Measurements from ENCODE around the gene TMEM39B.
"Not testable (repeated sequence)": the region's sequence is repeated elsewhere in the genome, so short reads cannot be mapped to it uniquely, and the experiment has no call there.

The TMEM39B gene

DNA sequence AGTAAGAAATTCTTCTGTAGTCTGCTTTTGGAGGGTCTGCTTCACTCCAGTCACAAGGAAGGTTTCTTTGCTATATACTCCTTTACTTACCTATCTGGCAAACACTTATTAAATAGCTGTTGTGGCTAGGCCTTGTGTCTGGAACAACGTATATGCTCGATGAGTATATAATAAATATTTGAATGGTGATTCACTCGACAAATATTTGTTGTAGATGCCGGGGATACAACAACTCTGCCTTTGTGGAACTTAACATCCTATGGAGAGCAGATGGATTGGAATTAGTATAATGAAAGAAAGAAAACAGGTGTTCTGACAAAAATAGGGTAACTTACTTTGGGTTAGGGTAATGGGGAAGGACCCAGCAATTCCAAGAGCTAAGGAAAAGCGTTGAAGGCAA lies 66.2 kb downstream of the TMEM39B start:
- DNase-seq (ENCODE audit: low read depth) = peak; percentile 41
- no peak for TF ChIP-seq CTCF (IDR thresholded peaks at IDR 0.05; ENCODE audit: low read length, missing control alignments)
- no peak overlapping the region for H3K4me3 ChIP-seq (replicated peaks; ENCODE audit: low read depth, low read length)

GRCh38 chr1:32142446-32143301 lies 69.9 kb downstream of the TMEM39B start:
- peak; percentile 85 for DNase-seq (ENCODE audit: low read depth)
- no peak for TF ChIP-seq CTCF (IDR thresholded peaks at IDR 0.05; ENCODE audit: low read length, missing control alignments)
- H3K4me3 ChIP-seq (replicated peaks; ENCODE audit: low read depth, low read length) = no peak overlapping the region

- H3K4me3 ChIP-seq (replicated peaks; ENCODE audit: low read depth, low read length); DNase-seq (ENCODE audit: low read depth): not testable (repeated sequence)
Observed at GRCh38 chr1:32143302-32143695, 70.6 kb downstream of the TMEM39B start.

DNA sequence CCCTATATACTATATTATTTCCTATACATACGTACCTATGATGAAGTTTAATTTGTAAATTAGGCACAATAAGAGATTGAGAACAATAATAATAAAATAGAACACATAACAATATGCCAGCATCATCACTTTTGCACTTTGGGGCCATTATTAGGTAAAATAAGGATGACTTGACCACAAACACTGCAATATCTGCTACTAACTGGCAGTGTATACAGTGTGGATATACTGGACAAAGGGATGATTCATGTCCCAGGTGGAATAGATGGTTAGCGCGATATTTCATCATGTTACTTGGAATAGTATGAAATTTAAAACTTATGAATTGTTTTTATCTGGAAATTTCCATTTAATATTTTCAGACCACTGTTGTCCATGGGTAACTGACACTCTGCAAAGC lies 71.3 kb downstream of the TMEM39B start:
- H3K4me3 ChIP-seq (replicated peaks; ENCODE audit: low read depth, low read length) = no peak overlapping the region
- DNase-seq (ENCODE audit: low read depth) = no peak
- no peak for TF ChIP-seq CTCF (IDR thresholded peaks at IDR 0.05; ENCODE audit: low read length, missing control alignments)

DNA sequence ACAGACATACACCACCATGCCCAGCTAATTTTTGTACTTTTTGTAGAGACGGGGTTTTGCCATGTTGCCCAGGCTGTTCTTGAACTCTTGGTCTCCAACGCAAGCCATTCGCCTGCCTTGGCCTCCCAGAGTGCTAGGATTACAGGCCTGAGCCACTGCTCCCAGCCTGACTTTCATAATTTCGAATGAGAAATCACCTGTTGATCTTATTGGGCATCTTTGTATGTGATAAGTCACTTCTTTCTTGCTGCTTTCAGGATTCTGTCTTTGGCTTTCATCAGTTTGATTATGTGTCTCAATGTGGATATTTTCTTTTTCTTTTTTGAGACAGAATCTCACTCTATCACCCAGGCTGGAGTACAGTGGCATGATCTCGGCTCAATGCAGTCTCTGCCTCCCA lies 75.1 kb downstream of the TMEM39B start:
- H3K4me3 ChIP-seq (replicated peaks; ENCODE audit: low read depth, low read length); DNase-seq (ENCODE audit: low read depth): not testable (repeated sequence)

- DNase-seq (ENCODE audit: low read depth) = no peak
- no peak for TF ChIP-seq CTCF (IDR thresholded peaks at IDR 0.05; ENCODE audit: low read length, missing control alignments)
- no peak overlapping the region for H3K4me3 ChIP-seq (replicated peaks; ENCODE audit: low read depth, low read length)
Observed at GRCh38 chr1:32150847-32151246, 78.1 kb downstream of the TMEM39B start.

DNA sequence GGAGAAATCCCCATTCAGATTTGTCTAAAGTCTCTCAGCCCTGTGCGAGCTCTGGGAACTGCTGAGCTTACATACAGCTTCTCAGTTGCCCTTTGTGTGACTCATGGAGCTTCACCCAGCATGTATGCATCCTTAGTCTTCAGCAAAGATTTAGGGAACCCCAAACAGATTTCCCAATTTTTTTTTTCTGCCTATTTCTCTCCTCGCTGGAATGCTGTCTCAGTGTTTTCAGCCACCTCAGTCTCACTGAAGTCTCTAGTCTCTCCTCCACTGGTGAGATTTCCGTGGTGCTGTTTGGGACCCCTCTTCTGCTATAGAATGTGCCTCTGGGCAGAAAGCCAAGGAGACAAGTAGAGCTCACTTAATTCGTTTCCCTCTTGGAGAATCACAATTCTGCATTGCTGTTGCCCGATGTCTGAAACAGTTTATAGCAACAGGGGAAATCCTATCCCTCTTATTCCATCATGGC lies 78.6 kb downstream of the TMEM39B start:
- no peak overlapping the region for H3K4me3 ChIP-seq (replicated peaks; ENCODE audit: low read depth, low read length)
- DNase-seq (ENCODE audit: low read depth) = peak; percentile 60
- no peak for TF ChIP-seq CTCF (IDR thresholded peaks at IDR 0.05; ENCODE audit: low read length, missing control alignments)
